Stomach (tissue), 4 donors: ENCODE results near the gene SF1.

ENCODE experiments used
- POLR2AphosphoS5 ChIP-seq, 3 donors: sonication (generic); formaldehyde crosslinking; IDR thresholded peaks; one replicate each; pipeline ENCODE4 v1.6.1; 2016; ENCODE audit warnings: antibody characterized with exemption in 3 of 3
- TF ChIP-seq, protein P1 (sequence below), 7 experiments: fragments of 450-650 bp in 4 of 7; fragments of 200-600 bp in 3 of 7; sonication (generic) in 3 of 7; IDR thresholded peaks; one replicate each; pipeline ENCODE4 v1.5.1; 2016 to 2019; ENCODE audit warnings: antibody characterized with exemption in 7 of 7, control low read depth in 2 of 7, mild to moderate bottlenecking in 1 of 7

- TF ChIP-seq, protein P1, sequence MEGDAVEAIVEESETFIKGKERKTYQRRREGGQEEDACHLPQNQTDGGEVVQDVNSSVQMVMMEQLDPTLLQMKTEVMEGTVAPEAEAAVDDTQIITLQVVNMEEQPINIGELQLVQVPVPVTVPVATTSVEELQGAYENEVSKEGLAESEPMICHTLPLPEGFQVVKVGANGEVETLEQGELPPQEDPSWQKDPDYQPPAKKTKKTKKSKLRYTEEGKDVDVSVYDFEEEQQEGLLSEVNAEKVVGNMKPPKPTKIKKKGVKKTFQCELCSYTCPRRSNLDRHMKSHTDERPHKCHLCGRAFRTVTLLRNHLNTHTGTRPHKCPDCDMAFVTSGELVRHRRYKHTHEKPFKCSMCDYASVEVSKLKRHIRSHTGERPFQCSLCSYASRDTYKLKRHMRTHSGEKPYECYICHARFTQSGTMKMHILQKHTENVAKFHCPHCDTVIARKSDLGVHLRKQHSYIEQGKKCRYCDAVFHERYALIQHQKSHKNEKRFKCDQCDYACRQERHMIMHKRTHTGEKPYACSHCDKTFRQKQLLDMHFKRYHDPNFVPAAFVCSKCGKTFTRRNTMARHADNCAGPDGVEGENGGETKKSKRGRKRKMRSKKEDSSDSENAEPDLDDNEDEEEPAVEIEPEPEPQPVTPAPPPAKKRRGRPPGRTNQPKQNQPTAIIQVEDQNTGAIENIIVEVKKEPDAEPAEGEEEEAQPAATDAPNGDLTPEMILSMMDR (IDR thresholded peaks at IDR 0.05), result no peak
- no peak for TF ChIP-seq POLR2AphosphoS5 (IDR thresholded peaks at IDR 0.05)
Measured at GRCh38 chr11:64793271-64794160, 15.2 kb upstream of the SF1 start.
